Panc1 (cell line): ENCODE results near the gene CAMK1D.

Source experiments
- CTCF ChIP-seq: fragments of 450-650 bp; IDR thresholded peaks from 2 replicates; pipeline ENCODE4 v1.5.1; 2017; ENCODE audit warnings: mild to moderate bottlenecking
- POLR2AphosphoS5 ChIP-seq: IDR thresholded peaks from 2 replicates; pipeline ENCODE4 v1.6.1; 2012; ENCODE audit warnings: mild to moderate bottlenecking, low read depth, low read length, moderate library complexity
- REST ChIP-seq, 2 experiments: IDR thresholded peaks; 2 replicates each; pipeline ENCODE4 v1.6.1; 2011 to 2012; ENCODE audit warnings: low read depth in 2 of 2, control low read depth in 1 of 2, low read length in 1 of 2, mild to moderate bottlenecking in 1 of 2, moderate library complexity in 1 of 2; ENCODE audit not compliant: insufficient read depth in 1 of 2
- SIN3A ChIP-seq: IDR thresholded peaks from 2 replicates; pipeline ENCODE4 v1.6.1; 2012; ENCODE audit warnings: low read depth, mild to moderate bottlenecking, low read length, moderate library complexity, borderline replicate concordance; ENCODE audit not compliant: insufficient read depth
- TCF7L2 ChIP-seq: IDR thresholded peaks from 2 replicates; pipeline ENCODE4 v1.6.1; 2011; ENCODE audit warnings: mild to moderate bottlenecking, low read depth, low read length, inconsistent platforms

GRCh38 chr10:12719365-12719764 is 370.0 kb downstream of the CAMK1D start:
- TF ChIP-seq POLR2AphosphoS5 (no peak), REST (IDR thresholded peaks at IDR 0.05; ENCODE audit: insufficient read depth in 1 of 2, low read depth in 2 of 2, low read length in 1 of 2) (no peak), CTCF (no peak), SIN3A (no peak), TCF7L2 (no peak)
